GM19238 (cell line): ENCODE measurements around the gene ROBO4.

Experiments
- DNase-seq: peaks from one replicate; pipeline ENCODE4 v3.0.0; 2011; ENCODE audit warnings: low spot score; ENCODE audit not compliant: insufficient read length

The ROBO4 gene

GRCh38 chr11:124890151-124890550, 7.5 kb downstream of the ROBO4 start:
- DNase-seq = no peak

DNA sequence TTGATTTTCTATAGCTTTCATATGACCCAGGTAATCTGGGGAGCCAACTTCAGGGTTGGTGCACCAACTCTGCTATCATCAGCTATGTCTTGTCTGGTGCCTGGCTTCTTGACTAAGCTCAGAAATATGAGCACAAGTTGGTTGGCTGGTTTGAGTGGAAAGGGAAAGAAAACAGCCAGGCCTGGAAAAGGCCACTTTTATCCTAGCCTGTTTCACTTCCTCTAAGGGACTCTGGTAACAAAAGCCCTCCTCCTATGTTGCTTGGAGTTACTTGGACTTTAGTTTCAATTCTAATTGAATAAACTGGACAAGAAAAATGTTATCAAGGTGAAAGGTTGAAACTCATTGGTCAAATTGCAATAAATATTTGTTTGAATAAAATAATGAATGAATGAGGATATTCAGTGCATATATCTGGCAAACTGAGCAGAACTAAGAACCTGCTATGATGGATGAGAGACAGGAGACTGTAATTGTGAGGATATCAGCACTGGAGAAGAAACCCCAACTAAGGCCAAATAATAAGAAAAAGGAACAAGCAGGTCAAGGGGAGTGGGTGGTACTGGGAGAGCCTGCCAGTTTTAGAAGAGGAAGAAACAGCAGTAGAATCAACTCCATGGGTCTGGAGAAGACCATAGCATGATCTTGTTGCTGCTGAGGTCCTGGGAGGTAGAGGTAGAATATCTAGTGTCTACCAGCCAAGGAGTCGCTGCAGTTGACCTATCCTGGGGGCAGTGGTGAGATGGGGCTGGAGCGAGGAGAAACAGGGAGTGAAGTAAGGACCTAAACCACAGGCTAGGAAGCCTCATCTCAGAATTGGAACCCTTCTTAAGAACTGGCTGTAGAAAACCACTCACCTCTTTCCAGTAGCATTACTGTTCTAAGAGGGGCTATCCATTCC, 8.2 kb downstream of the ROBO4 start:
- no peak for DNase-seq

DNA sequence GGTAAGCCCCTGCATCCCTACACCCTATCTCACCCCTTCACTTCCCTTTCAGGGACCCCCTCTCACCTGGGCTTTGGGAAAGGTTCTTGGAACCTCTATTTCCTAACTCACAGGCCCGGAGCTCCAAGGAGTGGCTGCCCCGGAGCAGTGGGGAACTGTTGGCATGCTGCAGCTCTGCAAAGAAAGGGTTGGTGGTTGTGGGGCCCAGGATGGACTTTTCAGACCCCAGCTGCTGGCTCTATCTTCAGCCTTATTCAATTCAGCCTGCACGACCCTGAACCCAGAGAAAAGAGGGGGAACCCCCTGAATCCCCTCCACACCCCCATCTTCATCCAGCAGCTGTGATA, 10.0 kb downstream of the ROBO4 start:
- DNase-seq = no peak

DNA sequence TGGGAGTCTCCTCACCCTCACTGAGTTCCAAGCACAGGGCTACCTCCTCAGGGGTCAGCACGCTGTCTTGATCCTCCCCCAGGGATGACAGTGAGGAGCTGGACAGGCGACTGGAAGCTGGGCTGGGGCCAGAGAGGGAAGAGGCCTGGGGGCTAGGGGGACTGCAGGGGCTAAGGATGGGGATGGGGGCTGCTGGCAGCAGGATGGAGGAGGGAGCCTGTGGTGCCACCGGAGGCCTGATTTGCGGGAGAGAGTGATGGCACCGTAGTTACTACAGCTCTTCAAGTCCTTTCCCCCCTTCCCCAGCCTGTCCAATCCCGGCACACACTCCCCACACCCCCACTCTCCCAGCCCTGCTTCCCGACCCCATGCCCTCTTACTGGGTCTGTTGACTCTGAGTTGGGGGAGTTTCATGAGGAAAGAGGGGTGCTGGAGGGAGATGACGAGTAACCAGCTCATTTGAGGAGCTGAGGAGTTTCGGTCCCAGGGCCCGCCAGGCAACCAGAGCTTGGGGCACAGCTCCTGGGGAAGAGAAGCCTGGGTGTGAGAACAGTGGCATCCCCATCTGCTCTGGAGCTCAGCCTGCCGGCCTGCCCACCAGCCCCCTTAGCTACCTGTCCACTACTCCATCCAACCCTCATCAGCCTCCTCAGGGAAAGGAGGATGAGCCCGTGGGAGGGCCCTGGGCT, 10.5 kb downstream of the ROBO4 start:
- no peak for DNase-seq

DNA sequence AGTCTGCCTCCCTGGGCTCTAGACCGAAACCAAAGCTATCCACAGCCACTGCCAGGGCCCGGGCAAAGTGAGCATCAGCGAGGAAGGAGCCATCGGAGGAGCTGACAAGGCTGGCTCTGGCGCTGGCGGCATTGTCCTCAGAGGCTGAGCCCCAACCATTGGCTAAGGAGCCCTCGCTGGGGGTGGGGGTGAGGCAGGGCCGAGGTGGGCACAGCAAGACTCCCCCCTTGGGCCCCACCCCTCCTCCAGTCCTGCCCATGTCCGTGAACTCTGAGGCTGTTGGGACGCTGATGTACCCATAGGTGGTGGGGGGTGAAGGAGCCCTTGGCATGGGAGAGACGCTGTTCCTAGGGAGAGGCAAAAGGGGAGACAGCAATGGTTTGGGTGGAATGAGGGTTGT, 11.2 kb downstream of the ROBO4 start:
- DNase-seq = no peak

GRCh38 chr11:124884869-124885479, 12.7 kb downstream of the ROBO4 start:
- no peak for DNase-seq

DNA sequence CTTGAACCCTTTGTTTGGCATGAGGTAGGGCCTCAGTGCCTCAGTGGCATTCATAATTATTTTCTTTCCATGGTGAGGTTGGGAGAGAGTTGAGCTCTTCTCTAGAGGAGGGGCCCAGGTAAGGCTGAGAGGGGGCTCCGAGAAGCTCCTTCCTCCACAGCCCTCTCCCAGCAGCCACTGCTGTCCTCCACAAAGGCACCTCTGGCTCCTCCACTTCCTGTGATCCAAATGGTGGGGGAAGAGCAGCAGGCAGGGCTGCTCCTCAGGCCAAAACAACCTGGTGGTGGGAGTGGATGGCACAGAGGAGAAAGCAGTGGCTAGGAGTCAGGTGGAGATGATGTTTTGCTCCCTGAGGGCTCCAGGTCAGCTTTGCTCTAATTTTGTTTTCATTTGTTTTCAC, 13.3 kb downstream of the ROBO4 start:
- DNase-seq = no peak

DNA sequence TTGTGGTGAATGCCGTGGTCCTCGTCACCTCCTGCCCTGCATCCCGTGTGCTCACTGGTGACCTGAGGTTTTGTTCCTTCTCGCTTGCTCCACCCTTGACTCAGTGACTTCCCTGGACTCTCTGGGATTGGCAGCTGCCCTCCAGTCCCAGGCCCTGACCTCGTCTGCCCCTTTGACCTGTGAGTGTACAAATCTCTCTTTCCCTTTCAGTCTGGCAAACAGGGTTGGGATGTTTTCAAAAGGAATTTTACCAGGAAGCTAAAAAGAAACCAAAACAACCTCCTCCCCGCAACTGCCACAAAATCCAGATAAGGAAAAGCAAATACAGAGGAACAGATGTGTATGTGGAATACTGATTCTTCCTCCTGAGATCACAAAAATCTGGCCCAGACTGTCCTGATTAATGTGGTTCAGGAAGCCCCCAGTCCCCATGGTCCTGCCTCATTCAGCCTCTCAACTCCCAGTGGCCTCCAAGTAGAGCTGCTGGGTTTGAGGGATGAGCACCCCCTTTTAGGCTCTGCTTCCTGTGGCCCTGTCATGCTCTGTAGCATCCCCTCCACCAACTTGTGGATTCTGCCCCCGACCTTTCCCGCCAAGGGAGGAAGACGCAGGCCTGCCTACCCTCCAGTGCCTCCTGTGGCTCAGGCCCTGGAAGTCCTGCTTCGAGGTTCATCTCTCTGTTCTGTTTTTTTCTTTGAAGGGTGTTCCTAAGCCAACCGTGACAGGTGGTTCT, 15.2 kb downstream of the ROBO4 start:
- no peak for DNase-seq

DNA sequence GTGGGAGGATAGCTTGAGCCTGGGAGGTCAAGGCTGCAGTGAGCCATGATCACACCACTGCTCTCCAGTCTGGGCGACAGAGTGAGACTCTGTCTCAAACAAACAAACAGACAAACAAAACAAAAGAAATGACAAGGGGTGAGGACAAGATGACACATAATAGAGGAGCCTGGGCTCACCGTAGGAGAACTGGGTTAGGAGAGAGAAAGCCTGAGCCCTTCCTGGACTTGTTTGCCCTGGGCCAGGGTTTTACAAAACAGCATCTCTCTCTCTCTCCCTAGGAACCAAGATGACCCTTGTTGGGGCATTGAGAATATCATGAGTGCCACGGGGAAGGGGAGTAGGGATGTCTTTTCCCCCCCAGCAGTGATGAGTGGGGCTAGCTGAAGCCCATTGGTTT, 16.7 kb downstream of the ROBO4 start:
- no peak for DNase-seq

DNA sequence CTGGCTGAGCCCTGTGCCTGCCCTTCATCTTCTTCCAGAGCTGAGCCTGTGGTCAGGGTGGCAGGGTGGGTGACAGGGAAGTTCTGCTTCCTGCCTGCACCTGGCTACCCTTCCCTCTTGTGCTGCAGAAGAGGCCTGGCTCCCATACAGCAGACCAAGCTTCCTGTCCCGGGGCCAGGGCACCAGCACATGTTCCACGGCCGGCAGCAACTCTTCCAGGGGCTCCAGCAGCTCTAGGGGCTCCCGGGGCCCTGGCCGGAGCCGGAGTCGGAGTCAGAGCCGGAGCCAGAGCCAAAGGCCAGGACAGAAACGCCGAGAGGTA, 17.4 kb downstream of the ROBO4 start:
- DNase-seq = no peak

- no peak for DNase-seq
These were observed 18.0 kb downstream of the ROBO4 start for GRCh38 chr11:124879493-124880289.

- no peak for DNase-seq
These were observed 18.7 kb downstream of the ROBO4 start for GRCh38 chr11:124878759-124879492.

DNA sequence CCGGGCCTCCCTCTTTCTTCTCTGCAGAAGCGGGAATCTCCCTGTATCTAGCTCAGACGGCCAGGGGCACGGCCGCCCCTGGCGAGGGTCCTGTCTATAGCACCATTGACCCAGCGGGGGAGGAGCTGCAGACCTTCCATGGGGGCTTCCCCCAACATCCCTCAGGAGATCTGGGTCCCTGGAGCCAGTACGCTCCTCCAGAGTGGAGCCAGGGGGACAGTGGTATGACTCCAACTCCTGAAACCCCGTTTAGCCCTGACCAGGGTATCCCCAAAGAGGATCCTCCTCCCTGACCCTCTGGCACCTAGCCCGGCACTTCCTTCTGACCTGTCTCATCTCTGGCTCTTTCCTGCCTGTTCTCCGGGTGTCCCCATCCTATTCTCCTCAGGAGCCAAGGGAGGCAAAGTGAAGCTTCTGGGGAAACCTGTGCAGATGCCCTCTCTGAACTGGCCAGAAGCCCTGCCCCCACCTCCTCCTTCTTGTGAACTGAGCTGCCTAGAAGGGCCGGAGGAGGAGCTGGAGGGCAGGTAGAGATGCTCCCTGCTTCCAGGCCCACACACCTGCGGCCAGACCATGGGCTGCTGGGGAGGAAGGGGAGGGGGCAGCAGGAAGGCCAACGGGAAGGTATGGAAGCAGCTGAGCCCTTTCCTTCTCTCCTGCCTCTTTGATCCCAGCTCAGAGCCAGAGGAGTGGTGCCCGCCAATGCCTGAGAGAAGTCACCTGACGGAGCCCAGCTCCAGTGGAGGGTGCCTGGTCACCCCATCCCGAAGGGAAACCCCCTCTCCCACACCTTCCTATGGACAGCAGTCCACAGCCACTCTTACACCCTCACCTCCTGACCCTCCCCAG, 19.5 kb downstream of the ROBO4 start:
- no peak for DNase-seq

DNA sequence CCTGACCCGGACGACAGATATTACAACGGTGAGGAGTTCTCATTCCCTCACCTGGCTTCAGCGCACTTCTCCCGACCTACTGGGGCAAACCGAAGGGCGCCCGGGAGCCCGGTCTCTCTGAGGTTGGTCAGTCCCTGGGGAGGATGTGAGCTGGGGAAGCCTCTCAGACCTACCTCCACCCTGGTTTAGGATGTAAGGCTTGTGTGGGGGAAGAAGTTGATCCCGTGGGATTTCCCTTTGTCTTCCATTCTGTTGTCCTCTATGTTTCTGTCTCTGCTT, 20.1 kb downstream of the ROBO4 start:
- DNase-seq = no peak

GRCh38 chr11:124876818-124877630, 20.6 kb downstream of the ROBO4 start:
- DNase-seq = no peak

DNA sequence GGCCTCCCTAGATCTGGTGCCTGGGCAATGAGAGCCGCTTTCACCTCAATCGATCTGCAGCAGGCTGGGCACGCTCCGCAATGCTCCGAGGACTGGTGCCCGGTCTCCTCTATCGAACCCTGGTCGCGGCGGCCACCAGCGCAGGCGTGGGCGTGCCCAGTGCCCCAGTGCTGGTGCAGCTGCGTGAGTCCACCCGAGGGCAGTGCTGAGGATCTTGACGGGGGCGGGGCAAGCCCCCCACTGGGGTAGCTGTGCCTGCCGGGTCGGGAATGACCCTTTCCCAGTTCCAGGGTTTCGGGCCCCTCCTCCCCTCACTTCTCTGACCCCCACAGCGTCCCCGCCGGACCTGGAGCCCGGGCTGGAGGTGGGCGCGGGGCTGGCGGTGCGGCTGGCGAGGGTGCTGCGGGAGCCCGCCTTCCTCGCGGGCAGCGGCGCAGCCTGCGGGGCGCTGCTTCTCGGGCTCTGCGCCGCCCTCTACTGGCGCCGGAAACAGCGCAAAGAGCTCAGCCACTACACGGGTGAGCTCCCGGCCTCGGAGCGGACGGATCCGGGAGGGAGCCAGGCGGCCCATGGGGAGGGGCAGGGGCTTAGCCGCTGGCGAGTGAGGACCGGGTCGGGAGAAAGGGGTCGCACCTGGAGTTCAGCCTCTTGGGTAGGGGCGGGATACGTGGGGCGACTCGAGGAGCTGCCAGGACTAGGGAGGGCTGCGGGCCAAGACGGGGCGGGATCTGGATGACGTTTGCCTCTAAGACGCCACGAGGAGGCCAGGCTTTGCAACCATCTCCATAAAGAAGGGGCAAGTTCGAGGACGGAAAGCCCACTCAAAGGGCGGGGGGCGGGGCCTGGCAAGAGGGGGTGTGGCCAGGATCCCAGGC, 21.5 kb downstream of the ROBO4 start:
- DNase-seq = peak; percentile 87

GRCh38 chr11:124875401-124875800, 22.3 kb downstream of the ROBO4 start:
- no peak for DNase-seq
